ENCODE data around the gene WFDC6.
"Not testable (repeated sequence)": the region's sequence is repeated elsewhere in the genome, so short reads cannot be mapped to it uniquely, and the experiment has no call there.

The WFDC6 gene

GRCh38 chr20:45539382-45539781 lies at the start of gene WFDC6:
WFDC6 (minus strand) TSS chr20:45539482; CDS start chr20:45539407, 75 bp downstream.
- DNase-seq (ENCODE audit: low spot score) = no peak

GRCh38 chr20:45588800-45589199 lies 49.5 kb upstream of the WFDC6 start:
- no peak for DNase-seq (ENCODE audit: low spot score)

GRCh38 chr20:45585986-45586385 lies 46.7 kb upstream of the WFDC6 start:
- not testable (repeated sequence) for DNase-seq (ENCODE audit: low spot score)

- DNase-seq (ENCODE audit: low spot score) = not testable (repeated sequence)
Measured at GRCh38 chr20:45584294-45584693, 45.0 kb upstream of the WFDC6 start.

- no peak for DNase-seq (ENCODE audit: low spot score)
Measured at GRCh38 chr20:45583502-45583901, 44.2 kb upstream of the WFDC6 start.

GRCh38 chr20:45581702-45582101 lies 42.4 kb upstream of the WFDC6 start:
- no peak for DNase-seq (ENCODE audit: low spot score)

GRCh38 chr20:45579184-45579583 lies 39.9 kb upstream of the WFDC6 start, which contains the start of gene WFDC8:
WFDC8 (minus strand) TSS chr20:45579284; CDS start chr20:45579247, 37 bp downstream.
- DNase-seq (ENCODE audit: low spot score) = no peak

- no peak for DNase-seq (ENCODE audit: low spot score)
Measured at GRCh38 chr20:45578231-45578630, 38.9 kb upstream of the WFDC6 start.

- DNase-seq (ENCODE audit: low spot score) = no peak
Measured at GRCh38 chr20:45576995-45577394, 37.7 kb upstream of the WFDC6 start.

- DNase-seq (ENCODE audit: low spot score) = no peak
Measured at GRCh38 chr20:45575931-45576330, 36.6 kb upstream of the WFDC6 start.

GRCh38 chr20:45569650-45570049 lies 30.4 kb upstream of the WFDC6 start:
- DNase-seq (ENCODE audit: low spot score) = not testable (repeated sequence)

GRCh38 chr20:45564760-45565276 lies 25.5 kb upstream of the WFDC6 start:
- no peak for DNase-seq (ENCODE audit: low spot score)

GRCh38 chr20:45555198-45555597 lies 15.9 kb upstream of the WFDC6 start:
- no peak for DNase-seq (ENCODE audit: low spot score)

GRCh38 chr20:45552456-45552855 lies 13.2 kb upstream of the WFDC6 start:
- DNase-seq (ENCODE audit: low spot score) = no peak

GRCh38 chr20:45550765-45551164 lies 11.5 kb upstream of the WFDC6 start:
- no peak for DNase-seq (ENCODE audit: low spot score)

GRCh38 chr20:45548410-45548809 lies 9.1 kb upstream of the WFDC6 start:
- DNase-seq (ENCODE audit: low spot score) = no peak

GRCh38 chr20:45547206-45547770 lies 8.0 kb upstream of the WFDC6 start, which contains the start of gene EPPIN:
EPPIN (minus strand) TSS chr20:45547401; CDS start chr20:45547357, 44 bp downstream.
- no peak for DNase-seq (ENCODE audit: low spot score)

GRCh38 chr20:45545754-45546453 lies 6.6 kb upstream of the WFDC6 start:
- no peak for DNase-seq (ENCODE audit: low spot score)

- DNase-seq (ENCODE audit: low spot score) = no peak
Measured at GRCh38 chr20:45545351-45545750, 6.1 kb upstream of the WFDC6 start.

GRCh38 chr20:45538209-45538799 lies 978 bp downstream of the WFDC6 start:
- no peak for DNase-seq (ENCODE audit: low spot score)

GRCh38 chr20:45527294-45527693 lies 12.0 kb downstream of the WFDC6 start:
- no peak for DNase-seq (ENCODE audit: low spot score)

- DNase-seq (ENCODE audit: low spot score) = no peak
Measured at GRCh38 chr20:45523821-45524220, 15.5 kb downstream of the WFDC6 start.

GRCh38 chr20:45518282-45518681 lies 21.0 kb downstream of the WFDC6 start:
- no peak for DNase-seq (ENCODE audit: low spot score)
